Mucosa of gallbladder (tissue), 1 donor: ENCODE results near the gene SLC6A6. TPM values are rescaled to one million over a fixed set of nuclear protein-coding genes. Genes with fewer than 3 reads are reported as not detected.

ENCODE experiments used
- DNase-seq: peaks from one replicate; pipeline ENCODE4 v3.0.0-alpha.2; 2020; ENCODE audit warnings: low spot score
- total RNA-seq: library from RNA; stranded (reverse); gene quantifications from one replicate; pipeline ENCODE4 v1.2.1, GENCODE V29; 2021
- donor health status: DM: no; HTN: no; CAD: no.

The SLC6A6 gene
- total RNA-seq, 1 donor from 2014 or later: 63.2 TPM

- peak; percentile 95 for DNase-seq
Observed at GRCh38 chr3:14452740-14453710, 50.6 kb downstream of the SLC6A6 start.

GRCh38 chr3:14453876-14454638 lies 51.7 kb downstream of the SLC6A6 start:
- no peak for DNase-seq

GRCh38 chr3:14454639-14455310 lies 52.4 kb downstream of the SLC6A6 start:
- no peak for DNase-seq

- peak; percentile 85 for DNase-seq
Observed at GRCh38 chr3:14455571-14456317, 53.3 kb downstream of the SLC6A6 start.

- DNase-seq: no peak
Observed at GRCh38 chr3:14456794-14457193, 54.4 kb downstream of the SLC6A6 start.

- no peak for DNase-seq
Observed at GRCh38 chr3:14457481-14457880, 55.1 kb downstream of the SLC6A6 start.

- peak; percentile 53 for DNase-seq
Observed at GRCh38 chr3:14457999-14458398, 55.6 kb downstream of the SLC6A6 start.

- DNase-seq: no peak
Observed at GRCh38 chr3:14458434-14459275, 56.2 kb downstream of the SLC6A6 start.

GRCh38 chr3:14459384-14459783 lies 57.0 kb downstream of the SLC6A6 start:
- no peak for DNase-seq

GRCh38 chr3:14459787-14460186 lies 57.4 kb downstream of the SLC6A6 start:
- DNase-seq: no peak

- peak; percentile 91 for DNase-seq
Observed at GRCh38 chr3:14460342-14461005, 58.1 kb downstream of the SLC6A6 start.

- DNase-seq: no peak
Observed at GRCh38 chr3:14461006-14461747, 58.8 kb downstream of the SLC6A6 start.

- no peak for DNase-seq
Observed at GRCh38 chr3:14461748-14462324, 59.4 kb downstream of the SLC6A6 start.

- DNase-seq: no peak
Observed at GRCh38 chr3:14462738-14463137, 60.3 kb downstream of the SLC6A6 start.

- DNase-seq: no peak
Observed at GRCh38 chr3:14463330-14464140, 61.1 kb downstream of the SLC6A6 start.

- no peak for DNase-seq
Observed at GRCh38 chr3:14464141-14464465, 61.7 kb downstream of the SLC6A6 start.

GRCh38 chr3:14464521-14464920 lies 62.1 kb downstream of the SLC6A6 start:
- DNase-seq: no peak

GRCh38 chr3:14465425-14465824 lies 63.0 kb downstream of the SLC6A6 start:
- no peak for DNase-seq
